GM21528 (cell line): Measurements from ENCODE around the gene GAA.

Experiments used
- ATAC-seq: cut with Tn5 transposase; IDR thresholded peaks from one replicate; pipeline ENCODE4 v1.9.1; 2021; ENCODE audit warnings: mild to moderate bottlenecking, moderate library complexity; ENCODE audit not compliant: unreplicated experiment, low FRiP score

GAA gene

GRCh38 chr17:80102664-80103448 lies 1.5 kb downstream of the GAA start:
- ATAC-seq, result no peak

- ATAC-seq, result no peak
Measured at GRCh38 chr17:80103449-80104085, 2.2 kb downstream of the GAA start.

GRCh38 chr17:80104321-80104955 lies 3.1 kb downstream of the GAA start:
- no peak for ATAC-seq

GRCh38 chr17:80104956-80105375 lies 3.6 kb downstream of the GAA start:
- no peak for ATAC-seq

GRCh38 chr17:80105762-80106161 lies 4.4 kb downstream of the GAA start:
- no peak for ATAC-seq

- ATAC-seq, result no peak
Measured at GRCh38 chr17:80106176-80106575, 4.8 kb downstream of the GAA start.

GRCh38 chr17:80106751-80107150 lies 5.4 kb downstream of the GAA start:
- ATAC-seq, result no peak

- no peak for ATAC-seq
Measured at GRCh38 chr17:80107231-80108021, 6.0 kb downstream of the GAA start.

GRCh38 chr17:80108036-80108971 lies 6.9 kb downstream of the GAA start:
- no peak for ATAC-seq

- no peak for ATAC-seq
Measured at GRCh38 chr17:80109066-80109660, 7.8 kb downstream of the GAA start.

- no peak for ATAC-seq
Measured at GRCh38 chr17:80109713-80110446, 8.5 kb downstream of the GAA start.

- no peak for ATAC-seq
Measured at GRCh38 chr17:80110447-80110812, 9.0 kb downstream of the GAA start.

GRCh38 chr17:80110927-80111701 lies 9.7 kb downstream of the GAA start:
- no peak for ATAC-seq

GRCh38 chr17:80111702-80112470 lies 10.5 kb downstream of the GAA start:
- no peak for ATAC-seq

- ATAC-seq, result no peak
Measured at GRCh38 chr17:80112471-80113032, 11.2 kb downstream of the GAA start.

- ATAC-seq, result no peak
Measured at GRCh38 chr17:80113033-80113484, 11.7 kb downstream of the GAA start.

- ATAC-seq, result no peak
Measured at GRCh38 chr17:80114758-80115157, 13.4 kb downstream of the GAA start.
